NB4 (cell line): ENCODE results near the gene OSBP.

Experiments
- DNase-seq: peaks from one replicate; pipeline ENCODE4 v3.0.0; 2010; ENCODE audit warnings: low read depth
- H3K4me3 ChIP-seq: one replicate; pipeline ENCODE4 v1.5.1; 2011; ENCODE audit warnings: mild to moderate bottlenecking, low read depth, low read length, moderate library complexity
- CTCF ChIP-seq: IDR thresholded peaks from one replicate; pipeline ENCODE4 v1.5.1; 2012; ENCODE audit warnings: low read depth, low read length
- MAX ChIP-seq: IDR thresholded peaks from 2 replicates; pipeline ENCODE4 v1.6.1; 2011; ENCODE audit warnings: low read depth, low read length
- MYC ChIP-seq: IDR thresholded peaks from 2 replicates; pipeline ENCODE4 v1.6.1; 2011; ENCODE audit warnings: low read depth, low read length
- POLR2A ChIP-seq: IDR thresholded peaks from 2 replicates; pipeline ENCODE4 v1.6.1; 2011; ENCODE audit warnings: mild to moderate bottlenecking; ENCODE audit not compliant: insufficient read length; ENCODE audit errors: extremely low read depth

OSBP gene

GRCh38 chr11:59611570-59612565, 3.7 kb downstream of the OSBP start:
- DNase-seq: no peak
- no peak overlapping the region for H3K4me3 ChIP-seq
- TF ChIP-seq CTCF (no peak), POLR2A (no peak), MAX (no peak), MYC (no peak)

GRCh38 chr11:59610289-59610688, 5.3 kb downstream of the OSBP start:
- H3K4me3 ChIP-seq: no peak overlapping the region
- DNase-seq: no peak
- TF ChIP-seq POLR2A: no peak
- TF ChIP-seq MYC: no peak
- TF ChIP-seq CTCF: no peak
- TF ChIP-seq MAX: no peak

DNA sequence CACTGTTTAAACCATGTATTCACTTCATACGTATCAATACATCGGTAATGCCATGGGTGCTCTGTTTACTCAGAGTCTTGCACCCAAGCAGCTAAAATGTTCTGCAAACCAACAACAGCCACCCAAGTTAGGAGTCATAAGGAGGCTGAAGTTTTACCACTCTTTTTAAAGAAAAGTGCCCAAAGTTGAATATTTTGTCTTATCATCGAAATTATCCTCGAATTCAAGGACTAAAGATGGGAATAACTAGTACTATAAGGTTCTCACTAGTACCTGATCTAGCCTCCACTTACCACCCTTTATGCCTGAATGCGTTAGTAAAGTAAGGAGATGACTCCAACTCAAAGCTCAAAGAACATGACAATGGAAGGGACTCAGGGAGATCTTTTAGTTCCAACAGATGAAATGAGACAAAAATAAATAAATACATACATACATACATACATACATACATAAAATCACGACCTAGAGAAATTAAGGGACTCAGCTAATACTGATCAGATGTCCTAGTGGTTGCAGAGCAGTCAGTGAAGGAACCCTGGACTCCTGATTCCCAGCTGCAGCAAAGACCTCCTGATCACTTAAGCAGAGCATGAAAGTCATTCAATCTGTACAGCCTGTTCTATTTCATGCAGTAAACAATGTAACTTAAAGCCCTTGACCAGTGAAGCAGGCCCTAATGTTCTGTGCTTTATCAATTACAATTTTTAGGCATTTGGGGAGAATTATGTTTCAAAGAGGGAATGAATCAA, 7.7 kb downstream of the OSBP start:
- H3K4me3 ChIP-seq: no peak overlapping the region
- DNase-seq: no peak
- TF ChIP-seq CTCF (no peak), POLR2A (no peak), MAX (no peak), MYC (no peak)

- no peak for DNase-seq
- no peak for TF ChIP-seq POLR2A
- no peak for TF ChIP-seq MYC
- TF ChIP-seq MAX: no peak
- no peak for TF ChIP-seq CTCF
- H3K4me3 ChIP-seq: no peak overlapping the region
Measured at GRCh38 chr11:59602432-59602831, 13.1 kb downstream of the OSBP start.

GRCh38 chr11:59601788-59602187, 13.8 kb downstream of the OSBP start:
- no peak overlapping the region for H3K4me3 ChIP-seq
- no peak for TF ChIP-seq MAX
- TF ChIP-seq CTCF: no peak
- TF ChIP-seq MYC: no peak
- no peak for TF ChIP-seq POLR2A
- no peak for DNase-seq
